Panc1 (cell line): Measurements from ENCODE around the gene GALC. TPM values are rescaled to one million over a fixed set of nuclear protein-coding genes. Genes with fewer than 3 reads are reported as not detected.

Experiments used
- ATAC-seq: fragments of 200-7000 bp; cut with Tn5 transposase; 2 replicates; pipeline ENCODE4 v1.9.1; 2020; ENCODE audit warnings: mild to moderate bottlenecking, moderate library complexity
- BruUV-seq: library from RNA; stranded (reverse); fragments of 400-500 nt; replicated peaks from 2 replicates; lab custom pipeline; 2021; lab: Mats Ljungman, UMichigan
- CTCF ChIA-PET: fragments of 300-600 bp; sonication (Branson Sonifier 250); formaldehyde crosslinking; loops from one replicate; lab custom pipeline; 2022; ENCODE audit warnings: antibody characterized with exemption; lab: Charles Lee
- POLR2A ChIA-PET: fragments of 300-600 bp; sonication (Branson Sonifier 250); formaldehyde crosslinking; loops from one replicate; lab custom pipeline; 2022; ENCODE audit warnings: antibody characterized with exemption; lab: Charles Lee
- DNase-seq: peaks from one replicate; pipeline ENCODE4 v3.0.0-alpha.2; 2010; ENCODE audit warnings: low read depth, low spot score
- H3K27ac ChIP-seq: 2 replicates; pipeline ENCODE4 v1.5.1; 2011; ENCODE audit warnings: mild to moderate bottlenecking, low read length, inconsistent platforms
- H3K27me3 ChIP-seq: fragments of 200-500 bp; sonication (Bioruptor generic); 2 replicates; pipeline ENCODE4 v1.6.0; 2014; ENCODE audit warnings: low read length, inconsistent platforms; ENCODE audit not compliant: control insufficient read depth, insufficient read depth
- H3K36me3 ChIP-seq: fragments of 200-500 bp; sonication (Bioruptor generic); 2 replicates; pipeline ENCODE4 v1.5.1; 2014; ENCODE audit warnings: inconsistent platforms, mild to moderate bottlenecking, low read length, moderate library complexity; ENCODE audit not compliant: control insufficient read depth, insufficient read depth
- H3K4me1 ChIP-seq: 2 replicates; pipeline ENCODE4 v1.5.1; 2011; ENCODE audit warnings: inconsistent platforms, mild to moderate bottlenecking, low read length, moderate library complexity; ENCODE audit not compliant: control insufficient read depth, insufficient read depth
- H3K4me3 ChIP-seq, 2 experiments: 2 replicates each; pipeline ENCODE4 v1.5.1; 2011 to 2012; ENCODE audit warnings: low read depth in 2 of 2, low read length in 2 of 2, mild to moderate bottlenecking in 2 of 2, inconsistent platforms in 1 of 2, moderate library complexity in 1 of 2
- H3K9me3 ChIP-seq: fragments of 200-500 bp; sonication (Bioruptor generic); 2 replicates; pipeline ENCODE4 v1.5.1; 2014; ENCODE audit warnings: low read depth, mild to moderate bottlenecking, inconsistent platforms, low read length, moderate library complexity; ENCODE audit not compliant: control insufficient read depth, insufficient read depth
- CTCF ChIP-seq: fragments of 450-650 bp; IDR thresholded peaks from 2 replicates; pipeline ENCODE4 v1.5.1; 2017; ENCODE audit warnings: mild to moderate bottlenecking
- POLR2AphosphoS5 ChIP-seq: IDR thresholded peaks from 2 replicates; pipeline ENCODE4 v1.6.1; 2012; ENCODE audit warnings: mild to moderate bottlenecking, low read depth, low read length, moderate library complexity
- REST ChIP-seq, 2 experiments: IDR thresholded peaks; 2 replicates each; pipeline ENCODE4 v1.6.1; 2011 to 2012; ENCODE audit warnings: low read depth in 2 of 2, control low read depth in 1 of 2, low read length in 1 of 2, mild to moderate bottlenecking in 1 of 2, moderate library complexity in 1 of 2; ENCODE audit not compliant: insufficient read depth in 1 of 2
- SIN3A ChIP-seq: IDR thresholded peaks from 2 replicates; pipeline ENCODE4 v1.6.1; 2012; ENCODE audit warnings: low read depth, mild to moderate bottlenecking, low read length, moderate library complexity, borderline replicate concordance; ENCODE audit not compliant: insufficient read depth
- TCF7L2 ChIP-seq: IDR thresholded peaks from 2 replicates; pipeline ENCODE4 v1.6.1; 2011; ENCODE audit warnings: mild to moderate bottlenecking, low read depth, low read length, inconsistent platforms
- in situ Hi-C: cut with HindIII; loops from 2 replicates; pipeline ENCODE4 v1.10.0; 2016; ENCODE audit warnings: low sequenced_read_pairs, low pct_unique_long_range_greater_than_20kb
- intact Hi-C: fragments of 100-400 bp; cut with micrococcal nuclease; formaldehyde crosslinking; loops from one replicate; pipeline ENCODE4 v1.10.0; 2022; ENCODE audit not compliant: unreplicated experiment
- total RNA-seq: library from RNA; stranded (reverse); gene quantifications from one replicate; pipeline ENCODE4 v1.2.1, GENCODE V29; 2021; ENCODE audit not compliant: unreplicated experiment

GALC gene
- total RNA-seq, 1 experiment from 2014 or later = 9.7 TPM

- no peaks in the 10 kb centered on the region for H3K36me3 ChIP-seq
- in situ Hi-C loops = no loop called here
These were observed 2.3 kb downstream of the GALC start for GRCh38 chr14:87990682-87991081.

GRCh38 chr14:87989956-87990299 lies 3.1 kb downstream of the GALC start:
- intact Hi-C loops (no loop called here), in situ Hi-C loops (no loop called here)
- DNase-seq (no peak), ATAC-seq (no peak)
- CTCF ChIA-PET = no interaction called here
- no peak for TF ChIP-seq SIN3A
- TF ChIP-seq POLR2AphosphoS5 = no peak
- TF ChIP-seq CTCF = no peak
- TF ChIP-seq TCF7L2 = no peak
- no peak for TF ChIP-seq REST (IDR thresholded peaks at IDR 0.05; ENCODE audit: insufficient read depth in 1 of 2, low read depth in 2 of 2, low read length in 1 of 2)
- no peak overlapping the region for H3K27ac ChIP-seq
- BruUV-seq = no TSS peak
- no peaks in the 10 kb centered on the region for H3K36me3 ChIP-seq
- H3K27me3 ChIP-seq = no peaks in the 10 kb centered on the region
- no peaks in the 10 kb centered on the region for H3K9me3 ChIP-seq
- POLR2A ChIA-PET = no interaction called here
- peaks cover 3% of the 10 kb centered on the region; the same call in 1 of the 2 replicates for H3K4me1 ChIP-seq
- H3K4me3 ChIP-seq = no peak overlapping the region

More at GRCh38 chr14:87990682-87991081, 2.3 kb downstream of the GALC start:
- no peak for TF ChIP-seq SIN3A
- no peak for TF ChIP-seq REST (IDR thresholded peaks at IDR 0.05; ENCODE audit: insufficient read depth in 1 of 2, low read depth in 2 of 2, low read length in 1 of 2)
- TF ChIP-seq TCF7L2 = no peak
- ChIA-PET CTCF (no interaction called here), POLR2A (no interaction called here)
- Histone ChIP-seq H3K27me3 (no peaks in the 10 kb centered on the region), H3K4me1 (peaks cover 3% of the 10 kb centered on the region; the same call in 1 of the 2 replicates), H3K4me3 (no peak overlapping the region), H3K9me3 (no peaks in the 10 kb centered on the region), H3K27ac (no peak overlapping the region)
- BruUV-seq = no TSS peak
- DNase-seq (no peak), ATAC-seq (no peak)
- intact Hi-C loops = no loop called here
